ENCODE data around the gene GGT7. TPM values are rescaled to one million over a fixed set of nuclear protein-coding genes. Genes with fewer than 3 reads are reported as not detected.
"Not testable (repeated sequence)": the region's sequence is repeated elsewhere in the genome, so short reads cannot be mapped to it uniquely, and the experiment has no call there.

Gene GGT7, protein sequence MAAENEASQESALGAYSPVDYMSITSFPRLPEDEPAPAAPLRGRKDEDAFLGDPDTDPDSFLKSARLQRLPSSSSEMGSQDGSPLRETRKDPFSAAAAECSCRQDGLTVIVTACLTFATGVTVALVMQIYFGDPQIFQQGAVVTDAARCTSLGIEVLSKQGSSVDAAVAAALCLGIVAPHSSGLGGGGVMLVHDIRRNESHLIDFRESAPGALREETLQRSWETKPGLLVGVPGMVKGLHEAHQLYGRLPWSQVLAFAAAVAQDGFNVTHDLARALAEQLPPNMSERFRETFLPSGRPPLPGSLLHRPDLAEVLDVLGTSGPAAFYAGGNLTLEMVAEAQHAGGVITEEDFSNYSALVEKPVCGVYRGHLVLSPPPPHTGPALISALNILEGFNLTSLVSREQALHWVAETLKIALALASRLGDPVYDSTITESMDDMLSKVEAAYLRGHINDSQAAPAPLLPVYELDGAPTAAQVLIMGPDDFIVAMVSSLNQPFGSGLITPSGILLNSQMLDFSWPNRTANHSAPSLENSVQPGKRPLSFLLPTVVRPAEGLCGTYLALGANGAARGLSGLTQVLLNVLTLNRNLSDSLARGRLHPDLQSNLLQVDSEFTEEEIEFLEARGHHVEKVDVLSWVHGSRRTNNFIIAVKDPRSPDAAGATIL
- 0.26 and 0.55 TPM in 2 replicates for total RNA-seq (2014; rRNA removed; shearing (Covaris generic))

DNA sequence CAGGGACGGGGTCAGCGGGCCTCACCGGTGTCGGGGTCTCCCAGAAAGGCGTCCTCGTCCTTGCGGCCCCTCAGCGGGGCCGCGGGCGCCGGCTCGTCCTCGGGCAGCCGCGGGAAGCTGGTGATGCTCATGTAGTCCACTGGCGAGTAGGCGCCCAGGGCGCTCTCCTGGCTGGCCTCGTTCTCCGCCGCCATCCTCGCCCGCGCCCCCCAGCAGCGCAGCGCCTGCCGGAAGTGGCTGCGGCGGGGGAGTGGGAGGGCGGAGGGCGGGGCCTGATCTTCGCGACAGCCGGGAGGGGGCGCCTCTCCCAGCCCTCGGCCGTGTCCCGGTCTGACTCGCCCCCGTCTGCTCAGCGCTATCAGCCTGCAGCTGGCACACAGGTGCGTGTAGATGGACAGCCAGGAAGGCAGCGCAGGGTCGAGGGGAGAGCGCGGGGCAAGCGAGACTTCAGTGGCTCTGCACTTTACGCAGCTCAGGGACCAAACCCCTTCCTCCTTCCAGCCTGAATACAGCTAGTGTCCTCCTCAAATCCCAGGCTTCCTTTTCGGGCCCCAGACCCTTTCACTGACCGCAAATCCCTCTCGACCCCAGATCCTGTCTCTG, at the start of gene GGT7:
GGT7 (minus strand) TSS at position 235 of the 603 bp plus-strand sequence; CDS start at position 194, 41 bp downstream.
- peak; percentile 59 for DNase-seq (ENCODE audit: low spot score)

DNA sequence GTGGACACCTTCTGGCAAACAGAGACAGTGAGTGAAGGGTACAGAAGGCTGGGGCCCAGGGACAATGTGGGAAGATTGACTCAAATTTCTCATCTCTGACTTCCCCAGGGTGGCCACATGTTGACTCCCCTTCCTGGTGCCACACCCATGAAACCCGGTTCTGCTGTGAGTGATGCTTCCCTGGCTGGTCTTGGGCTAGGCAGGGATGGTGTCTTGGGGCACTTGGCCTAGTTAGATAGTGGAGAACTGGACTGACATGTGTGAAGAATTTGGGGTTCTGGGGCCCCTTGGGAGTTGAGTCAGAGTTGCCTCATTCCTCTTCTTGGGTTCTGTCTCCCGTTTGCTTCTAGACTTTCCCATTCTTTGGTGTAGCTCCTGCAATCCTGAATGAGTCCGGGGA, 48.8 kb upstream of the GGT7 start:
- no peak for DNase-seq (ENCODE audit: low spot score)

DNA sequence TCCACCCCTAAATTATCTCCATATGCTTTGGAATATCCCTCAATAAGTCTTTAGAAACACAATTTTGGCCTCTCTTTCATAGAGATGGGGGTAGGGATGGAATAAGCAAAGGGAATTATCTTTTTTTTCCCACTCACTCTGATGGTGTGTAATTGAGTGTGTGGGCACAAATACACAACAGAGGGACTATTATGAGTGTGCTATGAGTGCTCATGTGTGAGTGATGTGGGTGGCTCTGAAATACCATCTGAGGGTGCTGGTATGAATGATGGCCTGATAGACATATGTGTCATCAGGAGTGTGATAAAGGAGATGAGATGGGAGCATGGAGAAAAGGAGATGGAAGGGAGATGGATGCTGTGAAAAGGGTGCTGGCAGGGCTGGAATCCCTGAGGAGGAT, 47.4 kb upstream of the GGT7 start:
- DNase-seq (ENCODE audit: low spot score), result no peak

DNA sequence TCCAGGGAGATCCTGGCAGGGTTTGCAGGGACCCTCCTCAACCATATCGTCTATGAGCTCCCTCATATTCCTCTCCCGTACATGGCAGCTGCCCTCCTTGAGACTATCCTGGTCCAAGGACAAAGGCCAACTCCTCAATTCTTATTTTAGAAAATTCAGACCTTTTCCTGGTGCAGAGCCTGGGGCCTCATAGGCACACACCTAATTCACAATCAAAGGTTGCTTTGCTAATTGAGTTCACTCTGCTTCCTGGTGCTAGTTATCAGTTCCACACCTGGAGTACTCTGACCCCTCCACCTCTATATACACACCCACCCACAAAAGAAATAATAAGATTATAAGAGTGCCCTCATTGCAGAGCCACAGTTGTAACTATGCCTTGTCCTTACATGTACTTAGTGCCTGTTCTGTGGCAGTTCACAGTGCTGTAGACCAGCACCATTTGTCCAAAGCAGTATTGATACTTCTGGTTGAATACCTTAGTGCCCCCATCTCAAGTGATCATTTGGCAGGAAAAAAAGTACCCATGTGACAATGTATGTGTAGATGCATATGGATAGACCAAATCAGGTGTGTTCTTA, 44.2 kb upstream of the GGT7 start:
- no peak for DNase-seq (ENCODE audit: low spot score)

DNA sequence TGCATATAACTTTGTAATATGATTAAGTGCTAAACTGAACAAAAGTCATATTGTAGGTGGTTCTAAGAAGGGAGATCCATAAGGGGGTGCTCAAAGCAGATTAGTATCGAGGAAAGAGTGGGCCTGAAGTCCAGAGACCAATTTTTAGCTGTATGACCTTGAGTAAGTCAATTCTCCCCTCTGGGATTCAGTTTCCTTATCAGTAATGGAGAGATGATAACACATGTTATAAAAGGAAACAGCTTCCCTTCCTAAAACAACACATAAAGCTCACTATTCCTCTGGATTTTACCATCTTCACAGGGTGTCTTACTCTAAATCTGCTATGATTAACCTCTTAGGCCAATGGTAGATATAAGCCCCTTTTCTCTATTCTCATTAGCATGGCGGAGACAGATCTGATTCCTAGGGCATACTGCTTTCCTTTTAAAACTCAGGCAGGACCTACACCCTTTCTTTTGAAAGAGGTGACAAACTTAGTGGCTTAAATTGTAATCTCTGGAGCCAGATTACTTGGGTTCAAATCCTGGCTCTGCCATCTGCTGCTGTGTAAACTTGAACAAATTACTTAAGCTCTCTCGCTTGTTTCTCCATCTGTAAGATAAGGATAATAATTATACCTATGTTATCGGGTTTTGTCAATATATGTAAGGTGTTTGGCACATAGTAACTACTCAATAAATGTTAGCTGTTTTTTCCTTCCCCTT, 43.2 kb upstream of the GGT7 start:
- no peak for DNase-seq (ENCODE audit: low spot score)

DNA sequence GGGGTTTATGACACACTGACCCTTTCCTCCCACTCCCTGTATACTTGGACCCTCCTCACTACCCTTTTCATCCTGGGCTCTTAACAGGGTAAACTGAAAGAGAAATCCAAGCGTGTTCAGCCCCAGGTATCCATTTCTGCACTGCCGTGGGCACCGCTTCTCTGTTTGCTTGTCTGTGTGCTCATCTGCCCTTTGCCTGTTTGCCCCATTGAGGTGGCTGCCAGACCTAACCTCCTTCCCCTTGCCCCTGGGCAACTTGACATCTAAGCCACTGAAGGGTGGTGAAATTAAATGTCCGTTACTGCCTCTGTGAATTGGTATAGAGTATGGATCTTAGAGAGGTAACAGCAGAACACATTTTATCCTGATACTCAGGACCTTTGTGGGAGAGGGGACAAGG, 42.5 kb upstream of the GGT7 start:
- no peak for DNase-seq (ENCODE audit: low spot score)

DNA sequence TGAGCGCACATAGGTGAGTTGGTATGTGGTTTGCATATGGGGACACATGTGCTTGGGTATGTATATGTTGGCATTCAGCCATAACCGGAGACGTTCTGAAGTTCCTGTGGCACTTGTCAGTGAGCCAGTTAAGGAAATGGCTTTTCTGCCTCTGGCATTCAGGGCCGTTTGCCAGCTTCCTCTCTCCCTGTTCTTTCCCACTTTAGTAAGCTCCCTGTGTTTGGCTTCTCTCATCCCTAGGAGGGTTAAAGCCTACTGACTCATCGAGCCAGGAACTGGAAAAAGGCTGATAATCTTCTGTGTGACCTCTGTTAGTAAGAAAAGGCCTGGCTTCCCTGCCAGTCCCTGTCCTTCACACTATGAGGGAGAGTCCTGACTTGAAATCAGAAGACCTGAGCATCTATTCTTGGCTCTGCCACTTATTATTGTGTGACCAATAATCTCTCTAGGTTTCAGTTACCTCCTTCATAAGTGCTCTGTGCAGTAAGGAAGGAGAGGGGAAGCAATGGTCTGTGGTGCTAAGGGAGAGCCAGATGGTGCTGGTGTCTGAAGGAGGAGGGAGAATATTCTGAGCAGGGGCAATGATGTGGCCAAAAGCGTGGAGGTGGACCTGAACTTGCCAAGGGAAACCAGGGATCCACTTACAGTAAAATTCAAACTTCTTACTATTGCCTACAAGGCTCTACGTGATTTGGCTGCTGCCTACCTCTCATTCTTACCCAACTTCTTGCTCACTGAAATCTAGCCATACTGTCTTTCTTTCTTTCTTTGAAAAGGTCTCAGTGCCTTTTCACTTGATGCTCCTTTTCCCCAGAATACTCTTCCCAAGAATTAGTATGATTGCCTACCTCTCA, 35.2 kb upstream of the GGT7 start:
- DNase-seq (ENCODE audit: low spot score), result peak; percentile 98

DNA sequence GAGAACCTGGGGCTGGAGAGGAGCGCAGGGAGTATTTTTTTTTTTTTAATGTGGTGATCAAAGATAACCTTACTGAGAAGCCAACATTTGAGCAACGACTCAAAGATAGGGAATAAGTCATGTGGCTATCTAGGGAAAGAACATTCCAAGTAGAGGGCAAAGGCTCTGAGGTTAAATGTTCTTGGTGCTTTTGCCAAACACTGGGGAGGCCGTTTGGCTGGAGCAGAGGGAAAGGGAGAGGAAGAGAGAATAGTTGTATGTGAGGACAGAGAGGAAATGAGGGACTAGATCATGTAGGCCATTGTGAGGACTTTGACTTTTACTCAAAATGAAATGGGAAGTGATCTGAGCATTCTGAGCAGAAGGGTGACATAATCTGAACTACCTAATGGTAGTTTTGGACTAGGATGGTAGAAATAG, 31.6 kb upstream of the GGT7 start:
- no peak for DNase-seq (ENCODE audit: low spot score)

DNA sequence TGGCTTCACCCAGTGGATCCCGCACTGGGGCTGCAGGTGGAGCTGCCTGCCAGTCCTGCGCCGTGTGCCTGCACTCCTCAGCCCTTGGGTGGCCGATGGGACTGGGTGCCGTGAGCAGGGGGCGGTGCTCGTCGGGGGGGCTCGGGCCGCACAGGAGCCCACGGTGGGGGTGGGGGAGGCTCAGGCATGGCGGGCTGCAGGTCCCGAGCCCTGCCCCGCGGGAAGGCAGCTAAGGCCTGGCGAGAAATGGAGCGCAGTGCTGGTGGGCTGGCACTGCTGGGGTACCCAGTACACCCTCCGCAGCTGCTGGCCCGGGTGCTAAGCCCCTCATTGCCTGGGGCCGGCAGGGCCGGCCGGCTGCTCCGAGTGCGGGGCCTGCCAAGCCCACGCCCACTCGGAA, 26.1 kb upstream of the GGT7 start:
- not testable (repeated sequence) for DNase-seq (ENCODE audit: low spot score)

DNA sequence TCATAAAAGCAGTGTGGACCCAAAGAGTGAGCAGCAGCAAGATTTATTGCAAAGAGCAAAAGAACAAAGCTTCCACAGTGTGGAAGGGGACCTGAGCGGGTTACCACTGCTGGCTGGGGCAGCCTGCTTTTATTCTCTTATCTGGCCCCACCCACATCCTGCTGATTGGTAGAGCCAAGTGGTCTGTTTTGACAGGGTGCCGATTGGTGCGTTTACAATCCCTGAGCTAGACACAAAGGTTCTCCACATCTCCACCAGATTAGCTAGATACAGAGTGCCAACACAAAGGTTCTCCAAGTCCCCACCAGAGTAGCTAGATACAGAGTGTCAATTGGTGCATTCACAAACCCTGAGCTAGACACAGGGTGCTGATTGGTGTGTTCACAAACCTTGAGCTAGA, 25.5 kb upstream of the GGT7 start:
- not testable (repeated sequence) for DNase-seq (ENCODE audit: low spot score)

DNA sequence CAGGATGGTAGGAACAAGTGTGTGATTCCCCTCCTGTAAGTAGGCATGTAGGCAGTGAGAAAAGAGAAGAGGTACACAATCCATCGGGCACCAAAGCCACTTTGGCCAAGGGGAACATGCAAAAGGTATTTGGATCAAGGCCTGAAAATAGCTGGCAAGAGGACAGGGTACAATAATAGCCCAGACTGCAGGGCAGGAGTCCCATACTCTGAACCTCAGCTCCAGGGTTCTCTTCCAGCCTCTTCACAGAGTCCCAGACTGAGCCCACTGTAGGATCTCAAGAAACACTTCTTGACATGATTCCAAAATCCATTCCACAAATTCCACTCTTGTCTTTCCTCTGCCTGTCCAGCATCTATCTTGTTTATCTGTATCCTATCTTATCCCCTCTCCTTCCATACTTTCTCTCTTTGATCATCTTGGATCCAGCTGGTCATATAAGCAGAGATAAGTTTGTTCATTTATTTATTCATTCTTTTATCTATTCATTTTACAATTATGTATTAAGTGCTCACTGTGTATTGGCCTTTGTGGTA, 23.5 kb upstream of the GGT7 start:
- no peak for DNase-seq (ENCODE audit: low spot score)

DNA sequence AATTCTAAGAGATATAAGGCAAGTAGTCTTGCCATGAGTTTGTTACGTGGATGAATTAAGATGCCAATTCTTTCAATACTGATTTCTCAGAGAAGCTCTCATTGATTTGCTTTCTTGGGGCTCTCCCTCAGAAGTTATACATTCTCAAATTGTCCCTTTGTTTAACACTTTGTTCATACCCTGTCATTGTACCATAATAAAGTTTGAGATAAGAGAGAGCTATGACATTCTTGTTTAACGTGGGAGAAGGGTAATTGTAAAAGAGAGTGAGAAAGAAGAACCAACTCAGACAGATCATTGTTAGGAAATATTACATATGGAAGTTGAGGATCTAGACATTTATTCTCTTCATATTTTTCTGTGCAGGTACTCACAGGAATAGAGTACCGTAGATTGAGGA, 22.8 kb upstream of the GGT7 start:
- no peak for DNase-seq (ENCODE audit: low spot score)

DNA sequence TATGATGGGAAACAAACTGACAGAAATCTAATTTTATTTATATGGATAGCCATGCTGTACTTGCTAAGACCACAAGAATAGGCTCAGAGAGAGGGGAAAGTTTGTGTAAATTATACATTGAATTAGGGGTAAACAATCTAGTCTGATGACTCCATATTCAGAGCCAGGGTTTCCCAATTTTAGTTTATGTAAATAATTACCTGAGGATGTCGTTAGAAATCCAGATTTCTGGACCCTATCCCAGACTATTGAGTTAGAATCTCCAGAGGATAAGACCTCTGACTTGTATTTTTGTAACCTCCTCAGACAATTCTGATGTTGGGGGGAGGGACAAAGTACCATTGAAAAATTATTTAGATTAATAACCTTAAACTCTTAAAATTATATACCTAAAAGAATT, 22.1 kb upstream of the GGT7 start:
- DNase-seq (ENCODE audit: low spot score), result no peak

DNA sequence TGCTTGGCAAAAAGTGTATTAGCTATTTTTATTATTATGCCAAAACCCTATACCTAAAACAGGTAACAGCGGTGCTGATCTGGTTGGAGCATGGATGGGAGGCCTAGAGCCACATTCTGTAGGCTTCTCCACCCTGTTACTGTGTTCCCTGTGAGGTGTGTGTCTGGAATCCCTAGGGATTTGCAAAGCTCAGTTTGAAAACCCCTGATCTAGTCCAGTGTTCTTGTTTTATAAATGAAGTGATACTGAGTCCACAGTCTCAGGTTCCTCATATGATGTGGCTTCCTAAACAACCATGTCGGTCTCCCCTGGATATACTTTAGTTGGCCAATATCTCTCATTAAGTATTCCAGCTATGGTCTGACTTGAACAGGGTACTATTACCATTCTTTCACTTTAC, 20.0 kb upstream of the GGT7 start:
- no peak for DNase-seq (ENCODE audit: low spot score)

DNA sequence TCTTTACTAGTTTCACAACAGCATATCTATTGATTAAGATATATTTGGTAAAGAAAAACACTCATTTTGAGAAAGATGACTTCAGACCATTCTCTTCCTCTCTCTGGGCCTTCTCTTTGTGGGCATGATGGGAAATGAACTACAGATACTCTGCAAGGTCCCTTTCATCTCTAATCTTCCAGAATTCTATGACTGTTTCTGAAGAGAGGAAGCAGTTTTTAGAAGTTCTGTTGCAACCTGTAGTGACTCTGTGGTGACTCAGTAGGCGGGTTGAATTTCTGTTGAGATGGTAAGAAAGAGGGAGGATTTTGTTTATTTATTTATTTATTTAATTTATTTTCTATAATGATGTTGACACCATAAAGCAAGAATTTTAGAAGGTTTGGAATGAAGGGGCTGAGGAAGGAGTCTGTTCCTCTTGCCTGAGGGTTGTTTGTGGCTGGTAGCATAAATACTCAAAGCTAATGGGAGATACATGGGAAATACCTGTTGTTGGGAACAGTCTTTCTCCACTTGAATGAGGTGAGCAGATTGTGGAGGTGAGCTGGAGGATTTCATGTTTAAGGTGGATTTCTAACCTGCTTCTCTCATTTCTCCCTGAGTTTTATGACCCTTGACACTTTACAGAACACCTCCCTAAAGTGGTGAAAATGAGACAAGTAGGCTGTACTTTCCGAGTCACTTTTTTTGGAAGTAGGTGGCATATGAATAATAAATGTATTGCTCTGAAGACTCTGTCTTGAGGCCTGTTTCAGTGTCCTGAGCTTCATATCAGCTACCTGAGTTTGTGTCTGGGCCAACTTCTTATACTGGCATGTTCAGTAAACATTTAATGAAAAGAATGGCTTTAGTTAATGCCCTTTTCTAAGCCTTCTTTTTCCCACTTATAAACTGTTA, 18.8 kb upstream of the GGT7 start:
- DNase-seq (ENCODE audit: low spot score), result peak; percentile 50

DNA sequence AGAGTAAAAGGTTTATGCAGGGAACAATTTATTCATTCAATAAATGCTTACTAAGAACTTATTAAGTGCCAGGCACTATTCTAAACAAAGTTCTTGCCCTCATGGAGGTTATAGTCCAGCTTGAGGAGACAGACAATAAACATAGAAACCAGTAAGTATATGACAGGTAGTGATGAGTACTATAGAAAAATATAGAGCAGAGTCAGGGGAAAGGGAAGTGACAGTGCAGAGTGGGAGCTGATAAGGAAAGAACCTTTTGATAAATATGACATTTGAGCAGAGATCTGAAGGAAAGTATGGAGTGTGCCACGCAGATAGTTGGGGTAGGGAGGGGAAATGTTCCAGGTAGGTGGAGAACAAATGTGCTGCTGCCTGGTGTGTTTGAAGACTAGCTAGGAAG, 15.8 kb upstream of the GGT7 start:
- no peak for DNase-seq (ENCODE audit: low spot score)

DNA sequence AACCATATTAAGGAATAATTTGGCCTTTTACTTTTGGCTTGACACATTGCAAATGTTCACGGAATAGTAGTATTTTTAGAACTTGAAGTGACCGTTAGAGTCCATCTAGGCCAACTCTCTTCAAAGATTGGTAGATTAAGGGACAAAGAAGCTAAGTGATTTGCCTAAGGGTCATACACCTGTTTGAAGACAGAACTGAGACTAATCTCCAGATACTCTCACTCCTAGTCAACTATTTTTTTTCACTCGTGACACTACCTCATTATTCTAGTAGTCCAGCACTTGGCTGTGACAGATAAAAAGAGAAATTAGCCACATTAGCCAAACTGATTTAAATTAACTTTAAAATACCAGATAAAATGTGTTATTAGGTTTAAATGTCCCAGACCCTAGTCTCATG, 14.4 kb upstream of the GGT7 start:
- DNase-seq (ENCODE audit: low spot score), result no peak

DNA sequence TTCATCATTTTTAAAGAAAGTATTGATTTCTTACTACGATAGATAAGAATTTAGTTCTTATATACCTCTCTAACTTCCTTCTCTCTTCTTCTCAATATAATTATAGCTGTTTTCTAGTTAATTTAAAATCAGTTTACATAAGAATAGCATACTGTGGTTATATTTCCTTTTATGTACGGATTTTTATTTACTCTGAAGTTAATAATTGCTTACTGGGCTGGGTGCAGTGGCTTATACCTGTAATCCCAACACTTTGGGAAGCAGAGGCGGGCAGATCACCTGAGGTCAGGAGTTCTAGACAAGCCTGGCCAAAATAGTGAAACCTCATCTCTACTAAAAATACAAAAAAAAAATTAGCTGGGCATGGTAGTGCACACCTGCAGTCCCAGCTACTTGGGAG, 13.5 kb upstream of the GGT7 start:
- no peak for DNase-seq (ENCODE audit: low spot score)

DNA sequence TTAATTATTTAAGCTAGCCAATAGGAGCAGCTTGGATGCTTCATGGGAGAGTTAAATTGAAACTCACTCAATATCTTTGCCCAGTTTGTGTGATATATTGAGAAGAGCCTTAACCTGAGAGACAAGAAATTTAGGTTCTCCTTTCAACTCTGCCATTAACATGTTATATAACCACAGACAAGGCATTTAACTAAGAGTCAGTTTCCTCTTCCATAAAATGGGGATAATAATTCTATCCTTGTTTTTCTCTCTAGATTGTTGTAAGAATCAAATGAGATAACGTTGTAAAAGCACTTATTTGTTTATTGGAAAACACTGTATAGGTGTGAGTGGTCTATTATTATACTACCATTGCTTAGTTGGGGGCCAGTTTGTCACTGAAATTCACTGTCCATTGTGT, 11.6 kb upstream of the GGT7 start:
- DNase-seq (ENCODE audit: low spot score), result no peak

DNA sequence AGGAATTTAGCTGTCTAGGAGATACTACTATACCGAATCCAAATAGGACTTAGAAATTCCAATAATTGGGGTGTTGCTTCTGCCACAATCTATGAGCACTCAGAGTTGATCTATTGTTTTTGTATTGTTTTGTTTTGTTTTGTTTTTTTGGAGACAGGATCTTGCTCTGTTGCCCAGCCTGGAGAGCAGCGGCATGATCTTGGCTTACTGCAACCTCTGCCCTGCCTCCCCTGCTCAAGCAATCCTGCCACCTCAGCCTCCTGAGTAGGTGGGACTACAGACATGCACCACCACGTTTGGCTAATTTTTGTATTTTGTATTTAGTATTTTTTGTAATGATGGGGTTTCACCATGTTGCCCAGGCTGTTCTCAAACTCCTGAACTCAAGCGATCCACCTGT, 11.2 kb upstream of the GGT7 start:
- DNase-seq (ENCODE audit: low spot score), result no peak

All from A172 (cell line).